Astrocyte (in vitro differentiated cells and primary cell): Measurements from ENCODE around the gene EVC. TPM values are rescaled to one million over a fixed set of nuclear protein-coding genes. Genes with fewer than 3 reads are reported as not detected.
A peak's percentile ranks its signal among the peaks of the same experiment; 100 is the strongest.
"Not testable (repeated sequence)": the region's sequence is repeated elsewhere in the genome, so short reads cannot be mapped to it uniquely, and the experiment has no call there.

Source experiments
- DNase-seq: peaks from one replicate; pipeline ENCODE4 v3.0.0-alpha.2; 2010; ENCODE audit warnings: low read depth
- FAIRE-seq: peaks from 2 replicates; lab custom pipeline; 2011; peaks lifted over from hg19 to GRCh38; lab: Jason Lieb, UNC
- H2AFZ ChIP-seq: 2 replicates; pipeline ENCODE4 v1.6.0; 2012; ENCODE audit warnings: low read depth, low read length, inconsistent platforms
- H3K27ac ChIP-seq: 2 replicates; pipeline ENCODE4 v1.5.1; 2011; ENCODE audit warnings: low read depth, low read length, inconsistent platforms
- H3K27me3 ChIP-seq: 2 replicates; pipeline ENCODE4 v1.6.0; 2011; ENCODE audit warnings: low read length, inconsistent platforms; ENCODE audit not compliant: insufficient read depth
- H3K36me3 ChIP-seq: 2 replicates; pipeline ENCODE4 v1.5.1; 2011; ENCODE audit warnings: low read length, inconsistent platforms; ENCODE audit not compliant: insufficient read depth
- H3K4me1 ChIP-seq: 2 replicates; pipeline ENCODE4 v1.5.1; 2011; ENCODE audit warnings: low read length, inconsistent platforms; ENCODE audit not compliant: insufficient read depth
- H3K4me2 ChIP-seq: 2 replicates; pipeline ENCODE4 v1.6.0; 2012; ENCODE audit warnings: low read length, inconsistent platforms
- H3K4me3 ChIP-seq: 2 replicates; pipeline ENCODE4 v1.5.1; 2011; ENCODE audit warnings: low read depth, mild to moderate bottlenecking, low read length, inconsistent platforms; ENCODE audit not compliant: insufficient read depth
- H3K79me2 ChIP-seq: 2 replicates; pipeline ENCODE4 v1.6.0; 2012; ENCODE audit warnings: mild to moderate bottlenecking, low read length, inconsistent platforms; ENCODE audit not compliant: insufficient read depth
- H3K9ac ChIP-seq: 2 replicates; pipeline ENCODE4 v1.6.0; 2012; ENCODE audit warnings: mild to moderate bottlenecking, low read length, inconsistent platforms
- H3K9me3 ChIP-seq: 2 replicates; pipeline ENCODE4 v1.5.1; 2012; ENCODE audit warnings: low read depth, mild to moderate bottlenecking, low read length, inconsistent platforms; ENCODE audit not compliant: insufficient read depth
- H4K20me1 ChIP-seq: 2 replicates; pipeline ENCODE4 v1.6.0; 2012; ENCODE audit warnings: low read length, inconsistent platforms; ENCODE audit not compliant: insufficient read depth
- H3K27ac Mint-ChIP-seq: one replicate; pipeline ENCODE4 v1.8.0; 2021; ENCODE audit warnings: mild to moderate bottlenecking, mixed read lengths; ENCODE audit not compliant: unreplicated experiment
- H3K27me3 Mint-ChIP-seq: one replicate; pipeline ENCODE4 v1.8.0; 2021; ENCODE audit warnings: low read depth, mixed read lengths; ENCODE audit not compliant: unreplicated experiment
- H3K36me3 Mint-ChIP-seq: one replicate; pipeline ENCODE4 v1.8.0; 2021; ENCODE audit warnings: low read depth, mixed read lengths; ENCODE audit not compliant: unreplicated experiment
- H3K4me1 Mint-ChIP-seq: one replicate; pipeline ENCODE4 v1.8.0; 2021; ENCODE audit warnings: low read depth, mixed read lengths; ENCODE audit not compliant: unreplicated experiment
- H3K4me3 Mint-ChIP-seq: one replicate; pipeline ENCODE4 v1.8.0; 2021; ENCODE audit warnings: mild to moderate bottlenecking, moderate library complexity, mixed read lengths; ENCODE audit not compliant: unreplicated experiment
- H3K9me3 Mint-ChIP-seq: one replicate; pipeline ENCODE4 v1.8.0; 2021; ENCODE audit warnings: mild to moderate bottlenecking, mixed read lengths; ENCODE audit not compliant: unreplicated experiment
- EZH2 ChIP-seq: IDR thresholded peaks from 2 replicates; pipeline ENCODE4 v1.6.1; 2012; ENCODE audit warnings: mild to moderate bottlenecking, low read length, inconsistent platforms; ENCODE audit not compliant: insufficient read depth
- total RNA-seq: library from RNA; stranded (reverse); gene quantifications from 2 replicates; pipeline ENCODE4 v1.2.1, GENCODE V29; 2021
- TF ChIP-seq, protein P1 (sequence below): IDR thresholded peaks from 2 replicates; pipeline ENCODE4 v1.5.1; 2011; ENCODE audit warnings: low read depth, mild to moderate bottlenecking, inconsistent platforms, low read length, moderate library complexity; ENCODE audit not compliant: insufficient read depth

EVC gene
- total RNA-seq, 1 donor from 2014 or later = 23.9 TPM

DNA sequence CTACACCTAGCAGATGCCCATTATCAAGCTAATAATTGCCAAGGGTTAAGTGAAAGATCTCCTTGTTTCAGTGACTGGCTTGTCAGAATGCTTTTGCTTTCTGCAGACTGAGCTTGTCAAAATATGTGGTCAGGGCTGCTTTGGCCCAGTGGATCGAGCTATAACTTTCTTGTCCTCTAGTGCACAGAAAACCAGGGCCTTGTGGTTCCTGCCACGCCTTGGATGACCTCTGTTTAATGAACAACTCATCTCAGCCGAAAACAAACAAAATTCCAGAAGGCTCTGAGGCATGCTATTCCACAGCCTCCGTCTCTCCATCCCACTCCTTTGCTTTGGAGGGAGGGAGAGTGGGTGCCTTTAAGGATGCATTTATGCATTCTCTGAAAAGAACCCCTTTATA lies 11.3 kb downstream of the EVC start:
- H3K4me1 Mint-ChIP-seq = peaks cover 14% of the 10 kb centered on the region
- Histone ChIP-seq H3K9ac (no peak overlapping the region), H3K36me3 (peaks cover 18% of the 10 kb centered on the region), H4K20me1 (peaks cover 85% of the 10 kb centered on the region), H3K4me2 (peak overlapping the region; percentile 24), H3K9me3 (no peaks in the 10 kb centered on the region), H3K27ac (no peak overlapping the region), H3K79me2 (peaks cover 71% of the 10 kb centered on the region), H3K4me1 (peaks cover 14% of the 10 kb centered on the region), H2AFZ (no peak overlapping the region), H3K27me3 (no peaks in the 10 kb centered on the region), H3K4me3 (no peak overlapping the region)
- TF ChIP-seq EZH2 = no peak
- TF ChIP-seq, protein P1, sequence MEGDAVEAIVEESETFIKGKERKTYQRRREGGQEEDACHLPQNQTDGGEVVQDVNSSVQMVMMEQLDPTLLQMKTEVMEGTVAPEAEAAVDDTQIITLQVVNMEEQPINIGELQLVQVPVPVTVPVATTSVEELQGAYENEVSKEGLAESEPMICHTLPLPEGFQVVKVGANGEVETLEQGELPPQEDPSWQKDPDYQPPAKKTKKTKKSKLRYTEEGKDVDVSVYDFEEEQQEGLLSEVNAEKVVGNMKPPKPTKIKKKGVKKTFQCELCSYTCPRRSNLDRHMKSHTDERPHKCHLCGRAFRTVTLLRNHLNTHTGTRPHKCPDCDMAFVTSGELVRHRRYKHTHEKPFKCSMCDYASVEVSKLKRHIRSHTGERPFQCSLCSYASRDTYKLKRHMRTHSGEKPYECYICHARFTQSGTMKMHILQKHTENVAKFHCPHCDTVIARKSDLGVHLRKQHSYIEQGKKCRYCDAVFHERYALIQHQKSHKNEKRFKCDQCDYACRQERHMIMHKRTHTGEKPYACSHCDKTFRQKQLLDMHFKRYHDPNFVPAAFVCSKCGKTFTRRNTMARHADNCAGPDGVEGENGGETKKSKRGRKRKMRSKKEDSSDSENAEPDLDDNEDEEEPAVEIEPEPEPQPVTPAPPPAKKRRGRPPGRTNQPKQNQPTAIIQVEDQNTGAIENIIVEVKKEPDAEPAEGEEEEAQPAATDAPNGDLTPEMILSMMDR = no peak
- no peaks in the 10 kb centered on the region for H3K9me3 Mint-ChIP-seq
- no peak overlapping the region for H3K27ac Mint-ChIP-seq
- H3K36me3 Mint-ChIP-seq = peaks cover 26% of the 10 kb centered on the region
- H3K27me3 Mint-ChIP-seq = no peaks in the 10 kb centered on the region
- no peak for FAIRE-seq
- DNase-seq = peak; percentile 38
- peak overlapping the region; percentile 8 for H3K4me3 Mint-ChIP-seq

DNA sequence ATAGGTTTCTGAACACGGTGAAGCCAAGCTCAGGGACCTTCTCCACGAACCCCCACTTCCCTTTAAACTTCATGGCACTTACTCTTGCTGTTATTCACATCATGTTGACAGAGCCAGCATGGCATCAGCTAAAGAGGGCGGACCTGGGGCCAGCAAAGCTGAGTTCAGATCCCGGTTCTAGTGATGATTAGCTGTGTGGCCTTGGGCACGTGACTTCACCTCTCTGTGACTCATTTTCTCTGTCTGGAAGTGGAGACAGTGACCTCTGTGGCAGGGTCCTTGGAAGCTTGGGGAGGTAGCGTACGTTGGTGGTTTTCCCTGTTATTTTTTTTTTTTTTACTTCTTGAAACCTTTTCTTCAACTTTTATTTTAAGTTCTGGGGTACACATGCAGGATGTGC lies 13.4 kb downstream of the EVC start:
- Histone ChIP-seq H3K4me3 (no peak overlapping the region), H3K9ac (no peak overlapping the region), H3K79me2 (peaks cover 61% of the 10 kb centered on the region), H3K36me3 (peaks cover 23% of the 10 kb centered on the region), H3K4me2 (no peak overlapping the region), H3K27ac (no peak overlapping the region), H3K9me3 (no peaks in the 10 kb centered on the region), H2AFZ (no peak overlapping the region), H3K4me1 (peaks cover 11% of the 10 kb centered on the region), H3K27me3 (no peaks in the 10 kb centered on the region), H4K20me1 (peaks cover 76% of the 10 kb centered on the region)
- peaks cover 20% of the 10 kb centered on the region for H3K4me1 Mint-ChIP-seq
- TF ChIP-seq EZH2 = no peak
- TF ChIP-seq, protein P1 = no peak
- FAIRE-seq = no peak
- H3K27ac Mint-ChIP-seq = no peak overlapping the region
- H3K4me3 Mint-ChIP-seq = no peak overlapping the region
- H3K27me3 Mint-ChIP-seq = no peaks in the 10 kb centered on the region
- peak; percentile 64 for DNase-seq
- no peaks in the 10 kb centered on the region for H3K9me3 Mint-ChIP-seq
- peaks cover 27% of the 10 kb centered on the region for H3K36me3 Mint-ChIP-seq

DNA sequence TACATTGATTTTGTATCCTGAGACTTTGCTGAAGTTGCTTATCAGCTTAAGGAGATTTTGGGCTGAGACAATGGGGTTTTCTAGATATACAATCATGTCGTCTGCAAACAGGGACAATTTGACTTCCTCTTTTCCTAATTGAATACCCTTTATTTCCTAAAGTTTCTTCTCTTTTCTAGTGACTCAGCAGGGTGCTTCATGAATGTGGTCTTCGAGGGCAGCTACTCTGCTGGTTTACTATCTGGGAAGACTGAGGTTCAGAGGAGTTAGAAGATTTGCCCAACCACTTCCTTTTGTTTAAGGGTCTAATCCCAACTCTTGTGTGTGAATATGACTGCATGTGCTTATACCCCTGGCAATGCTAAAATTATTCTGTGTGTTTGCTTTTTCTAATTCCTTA lies 17.4 kb downstream of the EVC start:
- not testable (repeated sequence) for H3K4me1 ChIP-seq, H3K9ac ChIP-seq, H3K27me3 Mint-ChIP-seq, H3K4me3 Mint-ChIP-seq, H3K27ac ChIP-seq, H2AFZ ChIP-seq, H3K4me3 ChIP-seq, H3K9me3 Mint-ChIP-seq, H3K27ac Mint-ChIP-seq, FAIRE-seq, H3K9me3 ChIP-seq, H3K4me2 ChIP-seq, H3K27me3 ChIP-seq, DNase-seq
- H3K79me2 ChIP-seq = peaks cover 61% of the 10 kb centered on the region
- peaks cover 39% of the 10 kb centered on the region for H3K36me3 ChIP-seq
- peaks cover 14% of the 10 kb centered on the region for H3K4me1 Mint-ChIP-seq
- peaks cover 69% of the 10 kb centered on the region for H4K20me1 ChIP-seq
- H3K36me3 Mint-ChIP-seq = peaks cover 34% of the 10 kb centered on the region
